Stimulated activated memory B cell treated with anti-CD40 and anti-IgM and Interleukin-4, amounts not matched to agents 10 μg/mL and 1 μg/mL and 100 μg/mL, for 72 hours (primary cell): Measurements from ENCODE around the gene POLR2I.

ENCODE experiments used
- ATAC-seq: fragments of 150-1000 bp; cut with Tn5 transposase; 2 replicates; pipeline ENCODE4 v1.10.0; 2021
- H3K27ac Mint-ChIP-seq: one replicate; pipeline ENCODE4 v1.8.0; 2022; ENCODE audit warnings: mild to moderate bottlenecking, mixed read lengths
- H3K27me3 Mint-ChIP-seq: one replicate; pipeline ENCODE4 v1.8.0; 2022; ENCODE audit warnings: mixed read lengths
- H3K36me3 Mint-ChIP-seq: one replicate; pipeline ENCODE4 v1.8.0; 2022; ENCODE audit warnings: mixed read lengths
- H3K4me1 Mint-ChIP-seq: one replicate; pipeline ENCODE4 v1.8.0; 2022; ENCODE audit warnings: mixed read lengths
- H3K4me3 Mint-ChIP-seq: one replicate; pipeline ENCODE4 v1.8.0; 2022; ENCODE audit warnings: mild to moderate bottlenecking, moderate library complexity, mixed read lengths
- H3K9me3 Mint-ChIP-seq: one replicate; pipeline ENCODE4 v1.8.0; 2022; ENCODE audit warnings: mixed read lengths

Gene POLR2I

DNA sequence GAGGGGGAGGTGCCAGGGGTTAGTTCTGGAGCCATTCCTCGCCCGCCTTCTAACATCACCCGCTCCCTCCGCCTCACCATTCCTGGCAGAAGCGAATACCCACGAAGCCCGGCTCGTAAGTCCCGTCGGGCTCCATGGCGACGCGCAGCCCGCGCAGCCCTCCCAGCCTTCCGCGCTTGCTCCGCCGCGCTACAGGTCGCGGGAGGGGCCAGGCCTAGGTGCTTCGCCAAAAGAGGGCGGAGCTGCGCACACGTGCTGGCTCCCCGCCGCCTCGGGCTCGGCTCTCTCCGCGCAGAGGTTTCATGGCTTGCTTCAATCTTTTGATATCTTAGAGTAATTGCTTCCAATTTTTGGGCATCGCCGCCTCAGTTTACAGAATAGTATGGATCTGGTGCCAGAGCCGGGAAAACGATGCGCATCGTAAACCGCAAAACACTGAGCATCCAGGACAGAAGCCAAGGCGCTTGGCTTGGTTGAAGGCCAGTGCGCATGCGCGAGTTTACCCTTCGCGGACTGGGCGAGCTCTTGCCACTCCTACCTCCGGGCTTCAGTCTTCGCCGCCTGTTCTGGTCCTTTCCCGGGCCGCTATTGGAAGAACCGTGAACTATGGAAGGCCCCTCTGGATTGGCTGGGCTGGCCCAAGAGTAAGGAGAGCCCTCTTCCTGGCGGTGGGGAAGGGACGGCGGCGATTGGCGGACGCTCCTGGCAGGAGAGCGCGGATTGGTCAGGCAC is at the start of gene POLR2I:
Gene POLR2I, minus strand, starts transcription at position 155 of the 732 bp plus-strand sequence. Its CDS starts 19 bp downstream, at position 136.
- Mint-ChIP-seq H3K9me3 (no peaks in the 10 kb centered on the region), H3K36me3 (peaks cover 53% of the 10 kb centered on the region), H3K4me1 (peaks cover 56% of the 10 kb centered on the region)

DNA sequence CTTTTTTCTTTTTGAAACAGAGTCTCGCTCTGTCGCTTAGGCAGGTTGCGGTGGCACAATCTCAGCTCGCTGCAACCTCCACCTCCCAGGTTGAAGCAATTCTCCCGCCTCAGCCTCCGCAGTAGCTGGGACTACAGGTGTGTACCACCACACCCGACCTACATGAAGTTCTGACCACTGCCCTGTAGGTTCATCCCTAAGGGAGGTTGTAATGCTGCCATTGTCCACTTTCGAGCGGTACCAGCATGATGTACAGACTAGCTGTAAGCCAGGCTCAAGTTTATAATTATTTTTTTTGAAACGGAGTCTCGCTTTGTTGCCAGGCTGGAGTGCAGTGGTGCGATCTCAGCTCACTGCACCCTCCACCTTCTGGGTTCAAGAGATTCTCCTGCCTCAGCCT is 49.1 kb upstream of the POLR2I start:
- no peaks in the 10 kb centered on the region for H3K27me3 Mint-ChIP-seq

More for the DNA sequence above, at the start of gene POLR2I:
- peak; percentile 96 for ATAC-seq
- Mint-ChIP-seq H3K27me3 (no peaks in the 10 kb centered on the region), H3K27ac (peak within 1 kb of the TSS; percentile 93), H3K4me3 (peak within 1 kb of the TSS; percentile 92)

GRCh38 chr19:36160821-36161596 is 46.3 kb upstream of the POLR2I start:
- Mint-ChIP-seq H3K27me3 (no peaks in the 10 kb centered on the region), H3K9me3 (peaks cover 3% of the 10 kb centered on the region), H3K4me3 (no peak overlapping the region), H3K27ac (no peak overlapping the region), H3K36me3 (peaks cover 22% of the 10 kb centered on the region), H3K4me1 (no peaks in the 10 kb centered on the region)
- no peak for ATAC-seq

More for the DNA sequence above, 49.1 kb upstream of the POLR2I start:
- Mint-ChIP-seq H3K36me3 (peaks cover 14% of the 10 kb centered on the region), H3K4me3 (no peak overlapping the region), H3K4me1 (no peaks in the 10 kb centered on the region), H3K9me3 (peaks cover 3% of the 10 kb centered on the region), H3K27ac (no peak overlapping the region)
- no peak for ATAC-seq

DNA sequence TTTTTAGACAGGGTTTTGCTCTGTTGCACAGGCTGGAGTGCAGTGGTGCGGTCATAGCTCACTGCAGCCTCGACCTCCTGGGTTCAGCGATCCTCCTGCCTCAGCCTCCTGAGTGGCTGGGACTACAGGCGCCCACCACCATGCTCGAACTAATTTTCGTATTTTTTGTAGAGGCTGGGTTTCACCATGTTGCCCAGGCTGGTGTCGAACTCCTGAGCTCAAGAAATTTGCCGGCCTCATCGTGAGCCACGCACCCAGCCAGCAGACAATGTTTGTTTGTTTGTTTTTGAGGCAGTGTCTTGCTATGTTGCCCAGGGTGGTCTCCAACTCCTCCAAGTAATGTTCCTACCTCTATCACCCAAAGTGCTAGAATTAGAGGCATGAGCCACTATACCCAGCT is 38.5 kb upstream of the POLR2I start:
- no peaks in the 10 kb centered on the region for H3K27me3 Mint-ChIP-seq
- no peaks in the 10 kb centered on the region for H3K4me1 Mint-ChIP-seq
- H3K36me3 Mint-ChIP-seq: peaks cover 42% of the 10 kb centered on the region
- H3K9me3 Mint-ChIP-seq: no peaks in the 10 kb centered on the region
- no peak overlapping the region for H3K27ac Mint-ChIP-seq
- no peak overlapping the region for H3K4me3 Mint-ChIP-seq
- no peak for ATAC-seq

GRCh38 chr19:36152352-36153091 is 37.8 kb upstream of the POLR2I start, which contains the start of gene COX7A1:
Gene COX7A1, minus strand, starts transcription at chr19:36152447. Its CDS starts 40 bp downstream, at chr19:36152407.
- H3K4me1 Mint-ChIP-seq: no peaks in the 10 kb centered on the region
- H3K9me3 Mint-ChIP-seq: no peaks in the 10 kb centered on the region
- no peak within 1 kb of the TSS for H3K27ac Mint-ChIP-seq
- no peaks in the 10 kb centered on the region for H3K27me3 Mint-ChIP-seq
- H3K4me3 Mint-ChIP-seq: no peak within 1 kb of the TSS
- ATAC-seq: peak; percentile 24
- peaks cover 43% of the 10 kb centered on the region for H3K36me3 Mint-ChIP-seq

DNA sequence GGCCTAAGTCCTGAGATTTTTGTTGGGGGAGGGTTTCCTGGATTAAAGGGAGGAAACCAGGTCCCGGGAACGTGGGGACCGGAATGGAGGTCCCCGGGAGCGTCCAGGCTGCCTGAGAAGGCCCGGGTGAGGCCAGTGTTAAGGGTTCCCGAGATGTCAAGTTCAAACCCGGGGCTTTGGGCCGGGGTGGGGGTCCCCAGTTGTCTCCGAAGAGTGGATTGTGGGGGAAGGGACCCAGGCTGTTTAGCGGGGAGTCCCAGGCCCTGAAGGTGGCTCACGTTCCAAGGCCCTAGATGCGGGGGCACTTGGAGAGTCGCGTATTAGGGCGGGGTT is 37.3 kb upstream of the POLR2I start:
- H3K27me3 Mint-ChIP-seq: no peaks in the 10 kb centered on the region
- H3K9me3 Mint-ChIP-seq: no peaks in the 10 kb centered on the region
- H3K27ac Mint-ChIP-seq: no peak overlapping the region
- no peaks in the 10 kb centered on the region for H3K4me1 Mint-ChIP-seq
- peak; percentile 31 for ATAC-seq
- no peak overlapping the region for H3K4me3 Mint-ChIP-seq
- peaks cover 47% of the 10 kb centered on the region for H3K36me3 Mint-ChIP-seq

DNA sequence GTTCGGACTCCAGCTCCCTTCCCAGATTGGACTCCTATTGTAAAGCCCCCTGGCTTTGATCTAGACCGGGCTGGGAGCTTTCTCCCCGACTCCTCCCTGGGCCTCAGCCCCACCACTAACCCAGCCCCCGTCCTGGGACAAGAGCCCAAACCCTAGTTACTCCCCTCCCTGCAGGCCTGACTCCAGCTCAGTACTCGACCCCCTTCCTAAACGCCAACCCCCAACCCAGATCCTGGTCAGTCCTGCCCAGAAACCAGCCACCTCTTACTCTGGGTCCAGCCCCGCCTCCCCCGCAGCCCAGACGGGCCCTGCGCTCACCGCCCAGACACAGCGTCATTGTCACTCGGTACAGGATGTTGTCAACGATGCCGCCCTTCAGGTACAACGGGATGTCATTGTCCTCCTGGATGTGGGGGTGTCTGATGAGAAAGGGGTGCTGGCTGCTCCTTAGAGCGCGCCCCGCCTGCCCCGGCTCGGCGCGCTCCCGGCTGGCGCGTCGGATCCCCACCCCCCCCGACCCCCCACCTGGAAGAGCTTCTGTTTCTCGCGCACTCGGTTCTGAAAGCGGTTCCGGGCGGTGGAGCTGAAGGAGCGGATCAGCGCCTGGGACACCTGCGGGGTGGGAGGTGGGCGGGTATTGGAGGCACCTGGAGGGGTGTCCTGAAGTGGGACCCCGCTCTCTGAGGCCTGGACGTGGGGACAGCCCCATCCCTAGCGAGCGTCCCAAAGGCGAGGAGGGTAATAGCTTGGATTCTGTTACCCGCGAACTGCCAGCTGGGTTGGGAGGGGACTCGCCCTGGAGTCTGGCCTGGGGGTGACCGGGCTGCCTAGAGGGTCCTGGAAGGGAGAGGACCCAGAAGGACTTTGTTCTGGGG is 36.7 kb upstream of the POLR2I start:
- no peak overlapping the region for H3K27ac Mint-ChIP-seq
- no peaks in the 10 kb centered on the region for H3K9me3 Mint-ChIP-seq
- H3K27me3 Mint-ChIP-seq: no peaks in the 10 kb centered on the region
- no peak for ATAC-seq
- H3K4me3 Mint-ChIP-seq: no peak overlapping the region
- peaks cover 53% of the 10 kb centered on the region for H3K36me3 Mint-ChIP-seq
- no peaks in the 10 kb centered on the region for H3K4me1 Mint-ChIP-seq

DNA sequence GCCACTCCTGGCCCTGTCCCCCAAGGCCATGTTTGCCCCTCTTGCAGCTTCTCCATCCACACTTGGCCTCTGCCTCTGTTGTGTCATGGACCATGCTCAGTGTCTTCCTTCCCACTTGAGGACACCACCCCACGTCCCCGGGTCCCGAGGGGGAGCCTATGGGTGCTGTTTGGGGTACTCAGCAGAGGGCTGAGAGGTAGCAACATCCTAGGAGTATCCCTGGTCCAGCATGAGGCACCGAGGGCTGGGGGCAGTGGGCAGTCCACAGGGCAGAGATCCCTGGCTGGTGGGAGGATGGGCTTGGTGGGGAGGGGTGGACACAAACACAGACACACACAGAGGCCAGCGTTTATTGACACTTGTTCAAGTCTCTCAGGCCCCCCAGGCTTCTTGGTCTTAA is 35.9 kb upstream of the POLR2I start:
- H3K27ac Mint-ChIP-seq: no peak overlapping the region
- no peak for ATAC-seq
- no peaks in the 10 kb centered on the region for H3K4me1 Mint-ChIP-seq
- peaks cover 60% of the 10 kb centered on the region for H3K36me3 Mint-ChIP-seq
- H3K9me3 Mint-ChIP-seq: no peaks in the 10 kb centered on the region
- no peaks in the 10 kb centered on the region for H3K27me3 Mint-ChIP-seq
- no peak overlapping the region for H3K4me3 Mint-ChIP-seq

DNA sequence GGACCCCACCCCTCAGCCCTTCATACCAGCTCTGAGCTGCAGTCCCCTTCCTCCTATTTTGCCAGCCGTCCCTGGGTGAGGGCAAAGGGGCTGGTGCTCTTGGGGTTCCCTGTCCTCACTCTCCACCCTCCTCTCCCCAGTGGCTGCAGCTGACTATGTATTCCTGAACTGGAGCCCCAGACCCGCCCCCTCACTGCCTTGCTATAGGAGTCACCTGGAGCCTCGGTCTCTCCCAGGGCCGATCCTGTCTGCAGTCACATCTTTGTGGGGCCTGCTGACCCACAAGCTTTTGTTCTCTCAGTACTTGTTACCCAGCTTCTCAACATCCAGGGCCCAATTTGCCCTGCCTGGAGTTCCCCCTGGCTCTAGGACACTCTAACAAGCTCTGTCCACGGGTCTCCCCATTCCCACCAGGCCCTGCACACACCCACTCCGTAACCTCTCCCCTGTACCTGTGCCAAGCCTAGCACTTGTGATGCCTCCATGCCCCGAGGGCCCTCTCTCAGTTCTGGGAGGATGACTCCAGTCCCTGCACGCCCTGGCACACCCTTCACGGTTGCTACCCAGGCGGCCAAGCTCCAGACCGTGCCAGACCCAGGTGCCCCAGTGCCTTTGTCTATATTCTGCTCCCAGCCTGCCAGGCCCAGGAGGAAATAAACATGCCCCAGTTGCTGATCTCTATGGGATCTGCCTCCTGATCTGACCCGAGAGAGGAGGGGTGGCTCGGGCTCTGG is 35.2 kb upstream of the POLR2I start:
- Mint-ChIP-seq H3K36me3 (peaks cover 60% of the 10 kb centered on the region), H3K27ac (no peak overlapping the region)
- ATAC-seq: no peak

DNA sequence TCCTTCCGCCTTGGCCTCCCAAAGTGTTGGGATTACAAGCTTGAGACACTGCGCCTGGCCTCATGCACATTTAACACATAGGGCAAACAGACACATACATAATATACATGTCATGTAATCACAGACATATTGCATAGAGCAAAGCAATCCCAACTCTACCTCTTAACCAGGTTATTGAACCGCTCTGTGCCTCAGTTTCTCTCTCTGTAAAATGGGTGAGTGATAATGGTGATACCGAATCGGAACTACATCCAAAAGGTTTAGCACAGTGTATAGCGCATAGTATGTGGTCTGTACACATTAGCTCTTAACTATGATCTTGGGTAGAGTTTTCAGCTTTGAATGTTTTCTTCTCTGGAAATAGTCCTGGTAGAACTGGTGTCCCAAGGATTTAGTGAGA is 29.9 kb upstream of the POLR2I start:
- no peak for ATAC-seq
- Mint-ChIP-seq H3K36me3 (peaks cover 63% of the 10 kb centered on the region), H3K4me1 (peaks cover 20% of the 10 kb centered on the region), H3K27me3 (no peaks in the 10 kb centered on the region), H3K4me3 (no peak overlapping the region), H3K9me3 (peaks cover 4% of the 10 kb centered on the region), H3K27ac (no peak overlapping the region)

More for the DNA sequence above, 35.2 kb upstream of the POLR2I start:
- no peaks in the 10 kb centered on the region for H3K9me3 Mint-ChIP-seq
- H3K4me3 Mint-ChIP-seq: no peak overlapping the region
- H3K4me1 Mint-ChIP-seq: no peaks in the 10 kb centered on the region
- no peaks in the 10 kb centered on the region for H3K27me3 Mint-ChIP-seq

- peaks cover 20% of the 10 kb centered on the region for H3K4me1 Mint-ChIP-seq
- H3K4me3 Mint-ChIP-seq: peak overlapping the region; percentile 27
- no peak for ATAC-seq
- peaks cover 4% of the 10 kb centered on the region for H3K9me3 Mint-ChIP-seq
- peaks cover 45% of the 10 kb centered on the region for H3K36me3 Mint-ChIP-seq
- H3K27me3 Mint-ChIP-seq: no peaks in the 10 kb centered on the region
- no peak overlapping the region for H3K27ac Mint-ChIP-seq
Measured at GRCh38 chr19:36142496-36142895, 27.8 kb upstream of the POLR2I start.

GRCh38 chr19:36142046-36142445 is 27.4 kb upstream of the POLR2I start:
- no peaks in the 10 kb centered on the region for H3K27me3 Mint-ChIP-seq
- peak overlapping the region; percentile 83 for H3K4me3 Mint-ChIP-seq
- no peak for ATAC-seq
- H3K27ac Mint-ChIP-seq: no peak overlapping the region
- peaks cover 21% of the 10 kb centered on the region for H3K4me1 Mint-ChIP-seq
- peaks cover 4% of the 10 kb centered on the region for H3K9me3 Mint-ChIP-seq
- peaks cover 41% of the 10 kb centered on the region for H3K36me3 Mint-ChIP-seq

DNA sequence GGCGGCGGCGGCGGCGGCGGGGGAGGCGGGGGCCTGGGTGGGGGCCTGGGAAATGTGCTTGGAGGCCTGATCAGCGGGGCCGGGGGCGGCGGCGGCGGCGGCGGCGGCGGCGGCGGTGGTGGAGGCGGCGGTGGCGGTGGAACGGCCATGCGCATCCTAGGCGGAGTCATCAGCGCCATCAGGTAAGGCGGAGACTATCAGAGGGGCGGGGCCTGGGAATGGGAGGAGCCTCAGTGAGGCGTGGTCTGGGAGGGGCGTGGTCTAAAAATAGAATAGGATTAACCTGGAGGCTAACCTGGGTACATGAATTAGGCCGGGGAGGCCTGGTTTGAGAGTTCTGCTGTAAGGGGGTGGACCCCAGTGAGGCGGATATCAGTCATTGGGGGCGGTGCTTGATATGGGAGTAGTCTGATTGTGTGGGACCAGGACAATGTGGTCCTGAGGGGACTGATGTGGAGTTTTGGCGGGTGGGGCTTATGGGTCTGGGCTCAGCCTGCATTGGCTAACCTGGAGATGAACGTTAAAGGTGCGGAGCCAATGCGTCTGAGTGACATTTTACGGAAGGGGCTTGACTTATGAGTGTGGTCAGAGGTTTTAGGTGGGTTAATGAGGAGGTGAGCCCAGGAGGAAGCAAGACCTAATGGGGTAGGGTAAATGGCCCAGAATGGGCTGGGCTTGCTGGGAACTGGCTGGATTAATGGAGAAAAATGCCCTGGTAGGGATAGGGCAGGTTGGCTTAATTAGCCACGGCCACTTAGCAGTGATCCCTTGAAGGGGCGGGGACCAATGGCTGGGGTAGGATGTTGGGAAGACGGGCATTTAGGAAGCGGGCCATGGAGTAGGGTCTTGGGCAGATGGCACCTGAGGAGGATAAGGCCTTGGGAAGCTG is 26.6 kb upstream of the POLR2I start:
- Mint-ChIP-seq H3K27me3 (no peaks in the 10 kb centered on the region), H3K4me1 (peaks cover 28% of the 10 kb centered on the region), H3K27ac (peak overlapping the region; percentile 98), H3K36me3 (peaks cover 33% of the 10 kb centered on the region), H3K9me3 (peaks cover 4% of the 10 kb centered on the region), H3K4me3 (peak overlapping the region; percentile 99)
- peak; percentile 83 for ATAC-seq
